SK-N-SH treated with all-trans-retinoic acid at 6 μM for 48 hours (cell line): Measurements from ENCODE around the gene COL6A5.

Experiments used
- ATAC-seq: fragments of 200-7000 bp; cut with Tn5 transposase; 3 replicates; pipeline ENCODE4 v1.9.1; 2020; ENCODE audit warnings: mild to moderate bottlenecking, moderate library complexity
- BACH2 ChIP-seq: fragments of 250-450 bp; sonication (Bioruptor Pico); IDR thresholded peaks from 2 replicates; pipeline ENCODE4 v1.9.0; 2021; ENCODE audit warnings: mild to moderate bottlenecking, borderline replicate concordance
- CREB5 ChIP-seq: fragments of 250-450 bp; sonication (Bioruptor Pico); IDR thresholded peaks from 2 replicates; pipeline ENCODE4 v1.5.1; 2020; ENCODE audit warnings: low read depth, mild to moderate bottlenecking, moderate library complexity
- CSDC2 ChIP-seq: fragments of 250-450 bp; sonication (Bioruptor Pico); IDR thresholded peaks from 2 replicates; pipeline ENCODE4 v1.5.0; 2020; ENCODE audit warnings: mild to moderate bottlenecking, moderate library complexity
- ESRRG ChIP-seq: fragments of 250-450 bp; sonication (Bioruptor Pico); IDR thresholded peaks from 2 replicates; pipeline ENCODE4 v1.6.1; 2021; ENCODE audit warnings: mild to moderate bottlenecking
- GLIS3 ChIP-seq: fragments of 250-450 bp; sonication (Bioruptor Pico); IDR thresholded peaks from 2 replicates; pipeline ENCODE4 v1.5.0; 2020; ENCODE audit warnings: mild to moderate bottlenecking, moderate library complexity
- ISL1 ChIP-seq: fragments of 250-450 bp; sonication (Bioruptor Pico); IDR thresholded peaks from 2 replicates; pipeline ENCODE4 v2.1.2; 2022; ENCODE audit warnings: mild to moderate bottlenecking, moderate library complexity
- OSR1 ChIP-seq: fragments of 250-450 bp; sonication (Bioruptor Pico); IDR thresholded peaks from 2 replicates; pipeline ENCODE4 v1.8.0; 2022; ENCODE audit warnings: moderate library complexity, mild to moderate bottlenecking, inconsistent platforms
- PPARA ChIP-seq: fragments of 250-450 bp; sonication (Bioruptor Pico); IDR thresholded peaks from 2 replicates; pipeline ENCODE4 v1.5.0; 2020; ENCODE audit warnings: mild to moderate bottlenecking, borderline replicate concordance
- RARB ChIP-seq: fragments of 250-450 bp; sonication (Bioruptor Pico); IDR thresholded peaks from 2 replicates; pipeline ENCODE4 v1.8.0; 2021; ENCODE audit warnings: mild to moderate bottlenecking, moderate library complexity
- TOX ChIP-seq: fragments of 250-450 bp; sonication (Bioruptor Pico); IDR thresholded peaks from 2 replicates; pipeline ENCODE4 v1.8.0; 2021; ENCODE audit warnings: mild to moderate bottlenecking, moderate library complexity, borderline replicate concordance
- TSHZ2 ChIP-seq: fragments of 250-450 bp; sonication (Bioruptor Pico); IDR thresholded peaks from 2 replicates; pipeline ENCODE4 v1.5.0; 2020; ENCODE audit warnings: mild to moderate bottlenecking, moderate library complexity
- ZC3H10 ChIP-seq: fragments of 250-450 bp; sonication (Bioruptor Pico); IDR thresholded peaks from 2 replicates; pipeline ENCODE4 v1.5.1; 2021; ENCODE audit warnings: mild to moderate bottlenecking, moderate library complexity
- ZFP3 ChIP-seq: fragments of 250-450 bp; sonication (Bioruptor Pico); IDR thresholded peaks from 2 replicates; pipeline ENCODE4 v1.5.0; 2020; ENCODE audit warnings: mild to moderate bottlenecking, moderate library complexity
- ZNF565 ChIP-seq: fragments of 450-650 bp; formaldehyde crosslinking; conservative IDR thresholded peaks from 2 replicates; pipeline ENCODE4 v1.5.0; 2020; ENCODE audit warnings: low read depth, mild to moderate bottlenecking, moderate library complexity
- ZNF70 ChIP-seq: fragments of 450-650 bp; formaldehyde crosslinking; IDR thresholded peaks from 2 replicates; pipeline ENCODE4 v1.5.0; 2020; ENCODE audit warnings: mild to moderate bottlenecking, moderate library complexity
- ZNF8 ChIP-seq: fragments of 450-650 bp; formaldehyde crosslinking; IDR thresholded peaks from 2 replicates; pipeline ENCODE4 v1.5.0; 2020; ENCODE audit warnings: mild to moderate bottlenecking, moderate library complexity
- TF ChIP-seq, protein P1 (sequence below): fragments of 250-450 bp; sonication (Bioruptor Pico); IDR thresholded peaks from 2 replicates; pipeline ENCODE4 v1.5.1; 2021; ENCODE audit warnings: mild to moderate bottlenecking, moderate library complexity
- TF ChIP-seq, protein P2 (sequence below): fragments of 250-450 bp; sonication (Bioruptor Pico); IDR thresholded peaks from 2 replicates; pipeline ENCODE4 v1.8.0; 2021; ENCODE audit warnings: low read depth, mild to moderate bottlenecking, moderate library complexity, borderline replicate concordance
- TF ChIP-seq, protein P3 (sequence below): fragments of 250-450 bp; sonication (Bioruptor Pico); IDR thresholded peaks from 2 replicates; pipeline ENCODE4 v1.8.0; 2020; ENCODE audit warnings: mild to moderate bottlenecking, moderate library complexity, borderline replicate concordance

Gene COL6A5

DNA sequence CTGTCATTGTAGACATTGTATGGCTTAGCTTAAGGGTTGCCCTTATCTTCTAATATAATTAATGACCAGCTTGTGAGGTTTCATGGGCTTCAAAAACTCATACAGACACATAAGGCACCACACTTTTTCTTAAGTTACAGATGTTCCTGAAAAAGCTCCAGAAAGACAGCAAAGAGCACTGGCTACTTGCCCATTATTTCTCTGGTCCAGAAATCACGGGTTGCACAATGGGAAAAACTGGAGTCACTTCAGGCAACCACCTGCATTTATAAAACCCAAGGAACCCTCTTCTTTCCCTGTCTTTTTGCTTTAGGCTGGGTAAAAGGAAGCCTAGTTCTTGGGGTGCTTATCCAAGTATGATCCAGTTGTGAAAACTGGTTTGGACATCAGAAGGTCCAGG lies 169.2 kb downstream of the COL6A5 start:
- no peak for ATAC-seq
- TF ChIP-seq ISL1, result no peak
- no peak for TF ChIP-seq BACH2 (CRISPR knock-in tag)
- TF ChIP-seq TOX (CRISPR knock-in tag), result no peak
- no peak for TF ChIP-seq CREB5 (CRISPR knock-in tag)

DNA sequence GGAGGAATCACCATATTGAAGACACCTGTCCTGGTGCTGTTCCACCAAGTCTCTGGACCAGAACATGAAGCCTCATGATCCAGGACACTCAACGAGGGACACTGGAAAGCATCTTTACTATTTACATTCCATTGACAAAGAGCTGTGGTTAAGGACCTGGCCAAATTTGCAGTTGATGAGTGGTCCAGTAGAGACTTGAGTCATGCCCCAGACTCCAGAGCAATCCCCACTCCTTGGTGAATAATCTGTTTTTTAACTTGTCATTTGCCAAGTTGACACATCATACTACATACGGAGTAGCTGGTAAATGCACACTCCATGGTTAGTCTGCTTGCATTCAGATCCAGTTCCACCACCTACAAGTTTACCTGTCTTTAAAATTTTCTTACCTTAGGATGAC lies 170.3 kb downstream of the COL6A5 start:
- no peak for ATAC-seq
- TF ChIP-seq OSR1 (CRISPR knock-in tag), result no peak
- no peak for TF ChIP-seq RARB (CRISPR knock-in tag)
- TF ChIP-seq GLIS3 (CRISPR knock-in tag), result no peak
- no peak for TF ChIP-seq ESRRG (CRISPR knock-in tag)
- TF ChIP-seq, protein P1, sequence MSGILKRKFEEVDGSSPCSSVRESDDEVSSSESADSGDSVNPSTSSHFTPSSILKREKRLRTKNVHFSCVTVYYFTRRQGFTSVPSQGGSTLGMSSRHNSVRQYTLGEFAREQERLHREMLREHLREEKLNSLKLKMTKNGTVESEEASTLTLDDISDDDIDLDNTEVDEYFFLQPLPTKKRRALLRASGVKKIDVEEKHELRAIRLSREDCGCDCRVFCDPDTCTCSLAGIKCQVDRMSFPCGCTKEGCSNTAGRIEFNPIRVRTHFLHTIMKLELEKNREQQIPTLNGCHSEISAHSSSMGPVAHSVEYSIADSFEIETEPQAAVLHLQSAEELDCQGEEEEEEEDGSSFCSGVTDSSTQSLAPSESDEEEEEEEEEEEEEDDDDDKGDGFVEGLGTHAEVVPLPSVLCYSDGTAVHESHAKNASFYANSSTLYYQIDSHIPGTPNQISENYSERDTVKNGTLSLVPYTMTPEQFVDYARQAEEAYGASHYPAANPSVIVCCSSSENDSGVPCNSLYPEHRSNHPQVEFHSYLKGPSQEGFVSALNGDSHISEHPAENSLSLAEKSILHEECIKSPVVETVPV, result no peak
- no peak for TF ChIP-seq ZNF565
- TF ChIP-seq PPARA, result no peak
- TF ChIP-seq, protein P2, sequence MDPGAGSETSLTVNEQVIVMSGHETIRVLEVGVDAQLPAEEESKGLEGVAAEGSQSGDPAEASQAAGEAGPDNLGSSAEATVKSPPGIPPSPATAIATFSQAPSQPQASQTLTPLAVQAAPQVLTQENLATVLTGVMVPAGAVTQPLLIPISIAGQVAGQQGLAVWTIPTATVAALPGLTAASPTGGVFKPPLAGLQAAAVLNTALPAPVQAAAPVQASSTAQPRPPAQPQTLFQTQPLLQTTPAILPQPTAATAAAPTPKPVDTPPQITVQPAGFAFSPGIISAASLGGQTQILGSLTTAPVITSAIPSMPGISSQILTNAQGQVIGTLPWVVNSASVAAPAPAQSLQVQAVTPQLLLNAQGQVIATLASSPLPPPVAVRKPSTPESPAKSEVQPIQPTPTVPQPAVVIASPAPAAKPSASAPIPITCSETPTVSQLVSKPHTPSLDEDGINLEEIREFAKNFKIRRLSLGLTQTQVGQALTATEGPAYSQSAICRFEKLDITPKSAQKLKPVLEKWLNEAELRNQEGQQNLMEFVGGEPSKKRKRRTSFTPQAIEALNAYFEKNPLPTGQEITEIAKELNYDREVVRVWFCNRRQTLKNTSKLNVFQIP (CRISPR knock-in tag), result no peak
- no peak for TF ChIP-seq ISL1
- no peak for TF ChIP-seq ZNF8 (CRISPR knock-in tag)
- TF ChIP-seq CSDC2, result no peak
- no peak for TF ChIP-seq ZC3H10 (CRISPR knock-in tag)
- no peak for TF ChIP-seq CREB5 (CRISPR knock-in tag)
- TF ChIP-seq TOX (CRISPR knock-in tag), result no peak
- TF ChIP-seq, all 23 proteins: peak for 0

GRCh38 chr3:130516645-130517512 lies 171.4 kb downstream of the COL6A5 start, which contains the start of gene COL6A6:
Gene COL6A6, plus strand, starts transcription at chr3:130517177. Its CDS starts 43,188 bp downstream, at chr3:130560365.
- ATAC-seq, result no peak
- TF ChIP-seq, protein P3, sequence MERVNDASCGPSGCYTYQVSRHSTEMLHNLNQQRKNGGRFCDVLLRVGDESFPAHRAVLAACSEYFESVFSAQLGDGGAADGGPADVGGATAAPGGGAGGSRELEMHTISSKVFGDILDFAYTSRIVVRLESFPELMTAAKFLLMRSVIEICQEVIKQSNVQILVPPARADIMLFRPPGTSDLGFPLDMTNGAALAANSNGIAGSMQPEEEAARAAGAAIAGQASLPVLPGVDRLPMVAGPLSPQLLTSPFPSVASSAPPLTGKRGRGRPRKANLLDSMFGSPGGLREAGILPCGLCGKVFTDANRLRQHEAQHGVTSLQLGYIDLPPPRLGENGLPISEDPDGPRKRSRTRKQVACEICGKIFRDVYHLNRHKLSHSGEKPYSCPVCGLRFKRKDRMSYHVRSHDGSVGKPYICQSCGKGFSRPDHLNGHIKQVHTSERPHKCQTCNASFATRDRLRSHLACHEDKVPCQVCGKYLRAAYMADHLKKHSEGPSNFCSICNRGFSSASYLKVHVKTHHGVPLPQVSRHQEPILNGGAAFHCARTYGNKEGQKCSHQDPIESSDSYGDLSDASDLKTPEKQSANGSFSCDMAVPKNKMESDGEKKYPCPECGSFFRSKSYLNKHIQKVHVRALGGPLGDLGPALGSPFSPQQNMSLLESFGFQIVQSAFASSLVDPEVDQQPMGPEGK (CRISPR knock-in tag), result no peak
- no peak for TF ChIP-seq ZFP3
- no peak for TF ChIP-seq PPARA
- TF ChIP-seq, protein P1, result no peak
- TF ChIP-seq, all 23 proteins: peak for 0

DNA sequence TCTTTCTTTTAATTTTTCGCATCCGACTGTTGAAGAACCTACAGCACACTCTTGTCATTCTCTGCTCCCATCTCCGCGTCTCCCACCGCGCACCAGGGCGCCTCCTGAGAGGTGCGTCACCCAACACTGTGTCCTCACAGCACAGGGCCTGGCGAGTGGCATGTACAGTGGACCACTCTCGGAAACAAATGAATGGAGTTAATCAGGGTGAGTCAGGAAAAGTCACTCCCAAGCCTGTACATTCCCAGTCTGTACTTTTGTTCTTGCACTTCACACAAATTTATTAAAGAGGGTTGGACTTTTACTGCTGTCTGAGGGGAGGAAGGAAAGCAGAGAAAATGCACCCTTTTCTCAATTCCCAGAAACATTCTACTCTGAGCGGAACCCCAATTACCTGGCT lies 172.1 kb downstream of the COL6A5 start:
- ATAC-seq, result no peak
- TF ChIP-seq ZFP3, result no peak
- TF ChIP-seq, protein P1, result no peak
- TF ChIP-seq, protein P2 (CRISPR knock-in tag), result no peak
- TF ChIP-seq ZNF8 (CRISPR knock-in tag), result no peak
- no peak for TF ChIP-seq TSHZ2 (CRISPR knock-in tag)
- no peak for TF ChIP-seq PPARA
- TF ChIP-seq ZC3H10 (CRISPR knock-in tag), result no peak
- TF ChIP-seq GLIS3 (CRISPR knock-in tag), result no peak
- no peak for TF ChIP-seq ZNF70 (CRISPR knock-in tag)
